OCI-LY1 (cell line): ENCODE results near the gene SPACA7.

ENCODE experiments used
- CTCF ChIP-seq: fragments of 200-600 bp; sonication (generic), shearing (Covaris generic); IDR thresholded peaks from 2 replicates; pipeline ENCODE4 v1.5.1; 2017; ENCODE audit warnings: mild to moderate bottlenecking, antibody characterized with exemption, low read length, moderate library complexity, mixed read lengths
- EZH2 ChIP-seq: fragments of 200-600 bp; sonication (generic), shearing (Covaris generic); IDR thresholded peaks from 2 replicates; pipeline ENCODE4 v1.8.0; 2017; ENCODE audit warnings: borderline replicate concordance, mixed run types, mild to moderate bottlenecking, antibody characterized with exemption, low read length, moderate library complexity, mixed read lengths

GRCh38 chr13:112451512-112452379, 75.6 kb downstream of the SPACA7 start:
- TF ChIP-seq CTCF (no peak), EZH2 (no peak)
